Activated CD8-positive, alpha-beta memory T cell treated with anti-CD3 and anti-CD28 coated beads for 1 hour (primary cell): ENCODE results near the gene ZNF83.
"Not testable (repeated sequence)": the region's sequence is repeated elsewhere in the genome, so short reads cannot be mapped to it uniquely, and the experiment has no call there.

Source experiments
- DNase-seq, 2 donors: peaks; one replicate each; pipeline ENCODE4 v3.0.0-alpha.2; 2020; ENCODE audit warnings: low read depth in 1 of 2; ENCODE audit errors: extremely low read depth in 1 of 2

ZNF83 gene

DNA sequence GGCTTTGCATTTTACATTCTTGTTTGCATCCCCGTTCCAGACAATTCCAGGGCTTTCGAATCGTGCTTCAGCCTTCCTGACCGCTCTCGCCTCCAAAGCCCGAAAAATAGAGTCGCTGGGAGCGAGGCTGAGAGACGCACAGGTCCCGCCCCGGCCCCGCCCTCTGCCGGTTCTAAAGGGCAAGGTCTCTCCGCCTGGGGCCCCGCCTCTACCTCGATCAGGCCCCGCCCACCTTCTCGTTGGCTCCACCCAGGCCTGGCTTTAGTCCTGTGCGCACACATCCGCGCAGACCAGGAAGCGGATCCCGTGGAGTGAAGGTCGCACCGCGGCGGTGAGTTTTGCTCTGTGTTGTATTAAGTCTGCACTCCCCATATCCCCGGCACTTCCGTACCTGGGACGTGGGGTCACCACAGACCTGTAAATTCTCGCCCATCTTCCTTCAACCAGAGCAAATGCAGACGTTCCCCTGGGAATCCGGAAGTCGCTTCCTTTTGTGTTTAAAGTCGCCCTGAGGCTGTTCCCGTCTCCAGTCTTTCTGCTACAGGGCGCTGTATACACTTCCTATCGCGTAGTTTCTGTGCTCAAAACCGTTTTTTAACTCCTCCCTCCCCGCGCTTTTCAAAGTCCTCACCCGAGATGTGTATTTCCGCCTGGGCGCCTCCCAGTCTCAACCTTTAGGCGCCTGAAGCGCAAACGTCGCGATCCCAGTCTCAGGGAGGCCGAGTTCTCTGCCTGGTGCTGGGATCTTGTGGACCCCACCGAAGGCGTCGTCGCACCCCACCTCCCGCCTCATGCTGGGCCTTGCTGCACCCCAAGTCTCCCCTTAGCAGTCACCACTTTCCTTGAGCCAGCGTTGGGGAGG is 67.9 kb downstream of the ZNF83 start, which contains the start of gene ZNF701:
TSS of gene ZNF701 (plus strand) at position 288 of the 862 bp plus-strand sequence. CDS start 3,861 bp downstream, outside the sequence.
- DNase-seq, result peak; percentile 85 to 93

DNA sequence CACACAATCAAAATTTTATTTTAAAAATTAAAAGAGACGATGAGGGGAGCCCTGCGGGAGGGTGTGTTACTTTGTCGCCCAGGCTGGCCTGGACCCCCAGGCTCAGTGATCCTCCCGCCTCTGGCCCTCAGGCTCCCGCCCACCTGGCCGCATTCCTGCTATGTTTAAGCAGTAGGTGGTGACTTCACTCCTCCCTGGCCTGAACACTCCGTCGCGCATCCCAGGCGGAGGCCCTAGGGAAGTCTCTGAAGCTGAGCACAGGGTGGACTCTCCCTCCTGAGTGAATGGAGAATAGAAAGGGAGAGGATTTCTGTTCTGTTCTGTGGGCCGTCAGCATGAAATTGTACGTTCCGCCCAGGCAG is 68.5 kb downstream of the ZNF83 start:
- not testable (repeated sequence) for DNase-seq

DNA sequence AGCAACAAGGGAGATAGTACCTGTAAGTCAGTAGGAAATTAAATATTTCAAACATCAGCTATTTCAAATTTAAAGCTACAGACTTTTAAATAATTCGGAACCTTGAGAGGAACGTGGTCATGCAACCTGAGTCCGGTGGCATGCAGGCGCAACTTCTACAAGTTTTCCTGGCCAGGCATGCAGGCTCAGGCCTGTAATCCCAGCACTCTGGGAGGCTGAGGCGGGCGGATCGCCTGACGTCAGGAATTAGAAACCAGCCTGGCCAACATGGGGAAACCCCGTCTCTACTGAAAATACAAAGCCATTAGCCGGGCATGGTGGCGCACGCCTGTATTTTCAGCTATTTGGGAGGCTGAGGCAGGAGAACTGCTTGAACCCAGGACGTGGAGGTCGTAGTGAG is 70.2 kb downstream of the ZNF83 start:
- no peak for DNase-seq

DNA sequence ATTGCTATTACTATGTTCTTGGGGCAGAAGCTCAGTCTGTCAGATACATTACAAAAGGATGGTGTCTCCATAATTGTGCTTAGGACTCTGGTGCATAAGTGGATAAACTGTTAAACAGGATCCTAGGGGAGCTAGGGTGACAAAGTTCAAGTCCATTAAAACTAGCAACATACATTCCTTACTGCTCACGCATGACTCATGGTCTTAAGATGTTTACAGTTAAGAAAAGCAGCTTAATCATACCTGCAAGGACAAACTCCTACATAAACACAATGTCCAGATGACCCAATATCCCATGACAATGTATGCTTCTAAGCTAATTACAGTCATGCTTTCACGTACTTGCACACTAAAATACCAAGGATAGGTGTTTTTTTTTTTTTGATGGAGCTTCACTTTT is 71.6 kb downstream of the ZNF83 start:
- DNase-seq, result no peak

DNA sequence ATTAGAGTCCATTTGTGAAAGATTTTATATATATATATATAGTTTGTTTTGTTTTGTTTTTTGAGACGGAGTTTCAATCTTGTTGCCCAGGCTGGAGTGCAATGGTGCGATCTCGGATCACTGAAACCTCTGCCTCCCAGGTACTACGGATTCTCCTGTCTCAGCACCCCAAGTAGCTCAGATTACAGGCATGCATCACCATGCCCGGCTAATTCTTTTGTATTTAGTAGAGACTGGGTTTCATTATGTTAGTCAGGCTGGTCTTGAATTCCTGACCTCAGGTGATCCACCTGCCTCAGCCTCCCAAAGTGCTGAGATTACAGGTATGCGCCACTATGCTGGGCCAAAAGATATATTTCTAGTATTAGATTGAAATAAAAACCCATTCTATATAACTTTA is 72.0 kb downstream of the ZNF83 start:
- DNase-seq, result no peak
